H4 (cell line): Measurements from ENCODE around the gene WDR49. TPM values are rescaled to one million over a fixed set of nuclear protein-coding genes. Genes with fewer than 3 reads are reported as not detected.

Experiments used
- DNase-seq: peaks from one replicate; pipeline ENCODE4 v3.0.0-alpha.2; 2015; ENCODE audit warnings: low spot score
- total RNA-seq: library from RNA; depleted of rRNA; stranded (reverse); fragments of >200 nt; shearing (Covaris generic); gene quantifications from 2 replicates; pipeline ENCODE4 v1.2.3, GENCODE V29; 2014

WDR49 gene
- total RNA-seq, 1 experiment from 2014 or later = not detected

DNA sequence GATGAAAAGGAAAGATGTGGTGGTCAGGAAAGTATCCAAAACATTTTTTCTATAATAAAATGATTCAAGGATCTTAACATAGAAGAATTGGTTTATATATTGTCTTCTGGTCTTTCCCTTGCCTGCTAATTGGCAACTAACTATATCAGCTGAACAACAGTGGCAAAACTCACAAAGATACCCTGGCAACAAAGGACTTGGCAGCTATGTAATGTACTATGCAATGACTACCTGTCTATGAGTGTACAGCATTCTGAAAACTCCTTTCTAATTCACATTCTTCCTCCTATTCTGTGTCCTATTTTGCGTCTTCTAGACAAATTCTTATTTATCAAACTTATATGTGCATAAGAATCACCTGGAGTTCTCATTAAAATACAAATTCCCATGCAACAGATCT, 164.2 kb downstream of the WDR49 start:
- DNase-seq = no peak

DNA sequence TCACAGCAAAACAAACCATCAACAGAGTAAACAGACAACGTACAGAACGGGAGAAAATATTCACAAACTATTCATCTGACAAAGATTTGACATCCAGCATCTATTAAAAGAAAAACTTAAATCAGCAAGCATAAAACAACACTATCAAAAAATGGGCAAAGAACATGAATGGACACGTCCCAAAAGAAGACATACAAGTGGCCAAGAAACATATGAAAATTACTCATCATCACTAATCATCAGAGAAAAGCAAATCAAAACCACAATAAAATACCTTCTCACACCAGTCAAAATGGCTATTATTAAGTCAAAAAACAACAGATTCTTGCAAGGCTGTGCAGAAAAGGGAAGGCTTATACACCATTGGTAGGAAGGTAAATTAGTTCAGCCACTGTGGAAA, 166.2 kb downstream of the WDR49 start:
- no peak for DNase-seq

DNA sequence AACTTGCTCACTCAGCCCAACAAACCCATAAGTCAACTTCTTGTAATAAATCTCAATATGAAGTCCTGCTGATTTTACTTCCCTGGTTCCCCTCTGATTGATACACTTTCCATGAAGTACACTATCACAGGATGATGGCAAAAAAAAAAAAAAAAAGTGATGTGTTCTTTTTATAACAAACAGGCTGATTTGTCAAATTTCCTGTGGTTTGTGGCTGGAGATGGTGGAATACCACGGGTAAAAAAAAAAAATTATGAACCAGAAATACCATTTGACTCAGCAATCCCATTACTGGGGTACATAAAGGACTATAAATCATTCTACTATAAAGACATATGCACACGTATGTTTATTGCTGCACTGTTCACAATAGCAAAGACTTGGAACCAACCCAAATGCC, 169.2 kb downstream of the WDR49 start:
- no peak for DNase-seq

DNA sequence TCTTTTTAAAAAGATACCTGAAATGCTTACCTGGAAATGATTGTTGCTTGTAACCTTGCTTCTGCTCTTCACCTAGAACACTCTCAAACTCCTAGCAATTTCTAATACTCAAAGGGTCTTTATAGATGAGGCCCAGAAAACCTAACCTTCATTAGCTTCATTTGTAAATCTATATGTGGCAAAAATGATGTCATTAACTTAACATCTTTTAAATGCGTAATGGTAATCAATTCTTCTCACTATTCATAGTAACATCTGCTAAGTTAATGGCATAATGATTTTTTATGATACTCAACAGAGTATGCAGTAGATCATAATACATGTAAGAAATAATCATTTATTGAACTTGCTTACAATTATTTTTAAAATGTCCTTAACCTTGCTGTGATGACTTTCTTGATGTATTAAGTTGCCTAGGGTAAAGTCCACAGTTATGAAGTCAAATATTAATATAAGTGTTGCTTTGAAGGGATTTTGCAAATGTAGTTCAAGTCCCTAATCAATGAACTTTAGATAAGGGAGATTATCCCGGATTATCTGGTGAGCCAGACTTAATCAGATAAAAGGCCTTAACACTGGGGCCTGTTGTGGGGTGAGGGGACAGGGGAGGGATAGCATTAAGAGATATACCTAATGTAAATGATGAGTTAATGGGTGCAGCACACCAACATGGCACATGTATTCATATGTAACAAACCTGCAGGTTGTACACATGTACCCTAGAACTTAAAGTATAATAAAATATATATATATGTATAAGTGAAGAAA, 169.8 kb downstream of the WDR49 start:
- DNase-seq = no peak

DNA sequence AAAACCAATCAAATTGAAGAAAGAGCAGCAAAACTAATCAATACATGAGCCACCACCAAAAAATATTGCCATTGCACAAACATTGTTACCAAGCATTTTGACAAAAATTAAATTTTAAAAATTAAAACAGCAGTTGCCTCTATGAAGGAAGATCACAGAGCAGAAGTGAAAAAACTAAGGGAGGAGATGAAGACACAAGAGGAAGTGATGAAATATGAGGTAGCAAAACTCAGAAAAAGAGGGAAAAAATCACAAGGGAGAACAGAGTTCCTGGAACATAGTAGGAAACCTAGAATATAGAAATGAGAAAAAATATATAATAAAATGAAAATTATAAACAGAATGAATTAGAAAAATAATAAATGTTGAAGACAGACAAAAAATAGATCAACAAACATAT, 172.6 kb downstream of the WDR49 start:
- DNase-seq = no peak

DNA sequence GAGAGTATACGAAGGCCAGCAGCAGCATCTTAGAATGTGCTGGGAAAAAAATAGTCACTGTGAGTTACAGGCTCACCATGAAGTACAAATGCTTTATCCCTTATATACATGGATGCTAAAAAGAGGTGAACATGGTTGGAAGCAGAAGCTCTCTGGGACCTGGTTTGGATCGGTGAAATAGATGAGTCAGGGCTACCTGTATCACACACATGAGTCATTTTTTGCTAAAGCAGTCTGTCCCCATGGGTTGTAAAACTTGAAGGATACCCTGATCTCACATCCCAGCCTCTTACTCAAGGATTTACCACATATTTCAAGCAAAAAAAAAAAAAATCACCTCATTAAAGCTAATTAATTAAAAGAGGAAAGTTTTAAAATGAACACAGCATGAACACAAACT, 173.0 kb downstream of the WDR49 start:
- peak; percentile 8 for DNase-seq

DNA sequence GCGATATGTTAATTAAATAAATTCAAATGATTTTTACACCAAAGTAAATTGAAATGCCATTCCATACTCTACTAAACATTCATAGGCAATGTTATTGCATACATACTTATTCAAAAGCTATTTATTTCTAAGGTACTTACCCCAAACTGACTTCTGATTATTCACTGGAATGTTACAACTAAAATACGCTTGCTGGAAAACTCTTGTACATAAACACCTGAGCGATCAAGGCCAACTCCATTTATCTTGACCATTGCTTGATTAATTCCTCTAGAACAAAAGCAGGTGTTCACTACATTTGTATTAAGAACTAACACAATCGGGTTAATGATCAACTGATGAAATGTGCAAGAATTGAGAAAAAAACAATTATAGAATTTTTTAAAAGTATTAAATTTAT, 179.9 kb downstream of the WDR49 start, which contains the start of gene SERPINI2:
Gene SERPINI2, minus strand, starts transcription at position 180 of the 400 bp plus-strand sequence. CDS start 2,208 bp downstream, outside the sequence.
- no peak for DNase-seq

DNA sequence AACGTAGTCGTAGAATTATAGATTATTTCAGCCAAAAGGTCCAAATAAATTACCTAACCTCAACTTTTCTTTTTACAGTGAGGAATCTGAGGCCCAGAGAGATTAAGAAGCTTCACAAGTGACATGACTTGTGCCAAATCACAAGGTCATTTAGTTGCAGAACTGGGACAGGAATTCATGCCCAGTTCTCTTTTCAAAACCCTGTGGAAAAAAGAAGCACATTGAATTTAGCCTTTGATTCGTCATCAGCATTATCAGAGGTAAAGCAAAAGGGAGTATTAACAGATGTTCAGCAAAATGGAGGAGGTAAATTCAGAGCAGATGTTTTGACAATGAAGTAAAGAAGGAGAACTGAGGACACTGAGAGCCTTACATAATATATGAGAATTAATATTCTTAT, 184.4 kb downstream of the WDR49 start:
- DNase-seq = no peak

DNA sequence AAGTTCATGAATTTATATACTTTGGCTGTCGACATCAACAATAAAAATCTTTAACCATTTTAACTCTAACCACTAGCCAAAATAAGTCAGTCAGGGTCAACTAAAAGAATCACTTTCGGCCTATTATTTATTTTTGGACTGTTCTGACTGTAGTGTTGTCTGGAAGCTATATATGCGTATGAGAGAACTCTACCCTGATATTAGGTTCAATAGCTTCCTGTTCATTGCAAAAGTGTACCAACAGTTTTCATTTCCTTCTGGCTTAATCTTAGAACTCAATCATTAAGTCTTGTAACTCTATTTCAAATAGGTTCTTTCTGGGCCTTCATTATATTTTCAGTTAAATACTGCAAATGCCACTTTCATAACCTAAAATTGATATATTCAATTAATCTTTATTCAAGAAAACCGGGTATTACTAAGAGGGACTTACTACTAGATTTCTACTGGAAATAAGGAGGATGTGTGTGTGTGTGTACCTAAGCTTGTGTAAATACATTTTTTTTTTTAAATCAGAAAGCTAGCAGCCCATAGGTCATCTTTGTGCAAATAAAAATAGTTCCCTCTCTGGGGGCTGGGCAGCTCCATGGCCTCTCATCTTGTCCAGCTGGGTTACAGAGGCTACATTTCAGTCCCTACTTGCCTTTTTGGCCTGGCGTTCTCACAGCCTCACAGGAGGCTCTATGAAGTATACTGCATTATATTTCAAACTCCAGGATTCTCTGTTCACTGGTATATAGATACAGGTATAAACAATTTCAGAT, 185.7 kb downstream of the WDR49 start:
- DNase-seq = no peak

DNA sequence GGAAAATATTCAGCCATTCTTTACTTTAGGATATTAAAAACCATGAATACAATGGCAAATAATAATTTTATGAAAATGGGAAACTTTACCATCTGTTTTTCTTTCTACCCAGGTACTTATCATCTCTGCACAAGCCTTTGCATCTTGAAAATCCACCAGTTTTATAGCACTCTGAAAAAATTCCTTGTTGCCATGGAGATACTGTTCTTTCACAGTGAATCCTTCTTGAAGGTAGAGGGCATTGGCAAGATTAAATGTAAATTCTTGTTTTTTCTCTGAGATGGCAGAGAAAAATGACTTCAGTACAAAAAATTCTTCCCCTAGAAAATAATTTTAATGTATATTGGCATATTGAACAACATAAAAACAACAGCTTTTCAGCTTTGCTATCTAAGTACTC, 186.8 kb downstream of the WDR49 start:
- DNase-seq = no peak

DNA sequence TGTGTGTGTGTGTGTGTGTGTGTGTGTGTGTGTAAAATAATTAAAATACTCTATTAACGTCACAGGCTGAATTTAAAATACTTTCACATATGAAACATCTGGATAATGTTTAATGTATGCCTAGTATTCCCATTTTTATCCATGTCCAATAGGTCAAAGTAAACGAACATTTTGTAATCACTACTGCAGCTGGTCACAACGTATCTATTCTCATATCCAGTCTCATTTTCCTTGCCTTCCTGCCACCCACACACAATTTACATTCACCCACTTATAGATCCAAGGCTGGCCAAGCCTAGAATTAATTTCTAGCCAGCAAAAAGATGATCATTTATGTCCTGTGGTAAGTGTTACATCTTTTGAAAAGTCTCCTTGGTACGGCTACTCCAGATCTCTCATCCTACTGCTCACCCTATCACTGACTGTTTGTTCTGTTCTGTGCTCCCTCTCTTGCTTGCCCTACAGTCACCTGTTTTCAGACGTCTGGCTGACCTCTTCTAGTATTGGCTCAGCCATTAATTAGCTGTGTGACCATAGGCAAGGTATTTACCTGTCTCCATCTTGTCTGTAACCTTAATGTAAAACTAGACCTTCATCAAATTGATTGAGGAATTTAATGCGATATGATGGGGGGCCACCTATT, 197.5 kb downstream of the WDR49 start:
- DNase-seq = no peak

DNA sequence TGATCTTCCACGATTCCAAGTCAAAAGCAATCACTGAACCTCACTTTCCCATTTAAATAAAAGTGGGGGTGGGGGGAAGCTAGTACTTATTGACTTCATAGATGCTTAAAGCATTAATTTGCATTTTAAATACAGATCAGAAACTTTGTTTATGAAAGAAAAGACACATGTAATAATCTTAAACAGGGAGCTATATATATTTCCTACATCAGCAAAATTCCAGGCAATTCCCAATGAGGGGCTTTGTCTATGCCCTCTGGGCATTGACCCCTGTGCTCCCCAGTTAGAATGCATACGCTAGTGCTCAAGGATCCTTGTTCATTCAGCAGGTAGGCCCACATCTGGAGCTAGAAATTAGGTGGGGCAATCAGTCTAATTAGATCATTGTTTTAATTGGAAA, 199.9 kb downstream of the WDR49 start:
- no peak for DNase-seq

DNA sequence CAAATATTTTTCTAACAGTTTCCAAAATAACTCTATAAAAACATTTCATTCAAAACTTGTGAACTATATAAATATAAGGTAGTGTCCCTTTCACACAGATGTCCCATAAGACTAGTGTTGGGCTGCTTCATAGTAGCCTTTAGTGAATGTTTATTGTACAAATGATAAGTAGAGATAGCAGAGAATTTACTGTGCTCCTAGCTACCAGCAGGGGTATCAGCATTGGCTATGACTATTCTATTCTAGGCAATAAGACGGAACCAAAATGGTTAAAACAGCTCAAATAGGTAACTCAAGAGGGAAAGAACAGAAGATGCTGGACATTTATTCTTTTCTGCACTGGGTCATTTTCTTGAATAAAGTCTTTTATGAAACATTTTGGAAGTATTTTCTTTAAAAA, 202.5 kb downstream of the WDR49 start:
- DNase-seq = no peak

DNA sequence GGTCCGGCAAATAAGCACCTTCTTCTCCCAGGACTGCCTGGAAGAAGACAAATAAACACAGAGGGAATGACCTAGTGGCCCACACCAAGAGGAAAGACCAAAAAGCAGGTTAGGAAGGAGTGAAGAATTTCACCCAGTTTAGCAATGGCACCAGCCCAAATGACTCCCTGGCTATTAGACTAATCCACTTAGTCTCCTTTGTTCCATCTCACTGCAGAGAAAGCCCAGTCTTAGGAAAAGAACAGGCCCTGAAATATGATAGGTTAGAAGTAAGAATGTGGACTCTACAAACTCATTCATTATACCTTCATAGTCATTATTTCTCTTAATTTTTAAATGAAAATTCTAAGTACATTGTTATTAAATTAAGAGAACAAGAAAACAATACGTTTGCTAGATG, 203.1 kb downstream of the WDR49 start:
- DNase-seq = no peak

DNA sequence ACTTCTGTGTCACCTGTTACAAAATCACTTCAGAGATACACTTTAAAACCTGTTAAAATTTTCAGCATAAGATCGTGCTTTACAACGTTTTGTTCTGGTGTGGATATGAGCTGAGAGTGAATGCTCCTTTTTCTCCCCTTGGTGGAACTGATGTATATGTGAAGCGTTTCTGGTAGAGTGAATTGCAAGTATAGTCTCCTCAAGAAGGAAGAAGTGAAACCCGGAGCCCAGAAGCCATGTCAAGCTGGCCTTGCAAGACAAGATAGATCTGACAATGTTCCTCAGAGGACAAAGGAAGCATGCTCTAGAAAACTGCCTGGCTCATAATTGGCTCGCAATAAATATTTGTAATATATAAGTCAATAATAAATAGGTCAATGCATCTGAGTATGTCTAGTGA, 203.5 kb downstream of the WDR49 start:
- DNase-seq = no peak

DNA sequence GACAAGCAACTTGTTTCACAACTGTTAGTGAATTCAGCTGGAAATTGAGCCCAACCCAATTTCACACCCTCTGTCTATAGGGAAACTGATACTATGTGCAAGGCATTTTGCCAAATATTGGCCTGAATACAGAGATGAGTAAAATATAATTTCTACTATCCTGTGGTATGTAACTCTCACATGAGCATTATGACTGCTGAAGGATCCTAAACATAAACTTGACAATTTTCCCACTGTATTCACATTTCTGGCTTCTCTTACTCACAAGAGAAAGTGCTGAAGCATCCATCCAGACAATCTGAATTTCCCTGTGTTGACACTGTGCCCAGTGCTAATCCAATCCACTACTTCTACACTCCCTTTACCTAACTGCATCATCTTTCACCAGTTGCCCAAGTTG, 208.3 kb downstream of the WDR49 start:
- DNase-seq = no peak

DNA sequence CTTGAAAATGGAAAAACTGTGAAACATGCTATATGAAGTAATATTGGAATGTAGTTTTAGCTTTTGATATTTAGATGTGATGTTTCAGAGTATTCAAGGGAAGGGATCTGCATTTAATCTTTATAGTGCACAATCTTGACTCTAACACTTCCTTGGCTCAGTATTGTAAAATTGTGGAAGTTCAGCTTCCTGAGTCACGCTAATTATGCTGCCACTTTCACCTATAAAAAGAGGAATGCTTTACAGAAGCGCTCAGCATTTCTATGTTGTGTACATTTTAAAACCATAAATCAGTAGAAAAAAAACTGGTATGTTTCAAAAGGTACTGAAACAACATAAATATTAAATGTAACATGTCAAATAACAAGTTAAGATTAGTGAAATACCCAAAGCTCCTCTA, 212.5 kb downstream of the WDR49 start:
- DNase-seq = no peak

DNA sequence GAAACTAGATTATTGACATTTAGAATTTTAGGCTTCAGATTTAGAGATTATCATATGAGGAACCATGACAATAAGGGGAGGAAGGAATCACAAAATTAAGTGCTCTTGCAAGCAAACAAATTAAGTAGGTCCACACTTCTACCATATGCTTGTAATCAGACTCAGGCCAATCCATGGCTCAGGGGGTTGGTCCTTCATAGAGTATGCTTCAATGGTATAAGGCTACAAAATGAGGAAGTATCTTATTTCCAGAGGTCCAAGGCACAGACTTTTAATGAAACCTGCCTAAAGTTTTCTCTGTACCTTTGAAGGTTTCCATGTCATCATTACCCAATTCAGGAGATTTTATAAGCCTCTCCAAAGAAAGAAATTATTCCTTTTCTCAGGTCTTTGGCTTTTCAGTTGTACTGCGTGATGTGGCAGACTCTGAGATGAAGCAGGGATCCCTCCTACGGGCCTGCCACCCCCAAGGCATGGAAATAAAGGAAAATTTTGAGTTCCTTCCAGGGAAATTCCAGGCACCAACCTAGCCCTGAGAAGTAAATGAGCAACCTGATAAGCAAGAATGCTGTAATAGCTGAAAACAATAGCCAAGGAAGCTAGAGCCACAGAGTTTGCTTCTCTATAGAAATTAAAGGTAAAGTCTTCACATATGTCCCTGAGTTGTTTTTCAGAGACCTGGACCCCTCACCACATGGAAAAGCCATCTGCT, 216.2 kb downstream of the WDR49 start:
- DNase-seq = no peak
